AG10803 (cell line): ENCODE results near the gene CLCNKB.

Experiments
- DNase-seq: peaks from one replicate; pipeline ENCODE4 v3.0.0; 2010; ENCODE audit warnings: low read depth
- H3K4me3 ChIP-seq: 2 replicates; pipeline ENCODE4 v1.5.1; 2011; ENCODE audit warnings: mild to moderate bottlenecking, low read length, control low read depth
- TF ChIP-seq, protein P1 (sequence below): conservative IDR thresholded peaks from 2 replicates; pipeline ENCODE4 v1.5.1; 2011; ENCODE audit warnings: mild to moderate bottlenecking, low read length, control low read depth, inconsistent platforms

The CLCNKB gene

DNA sequence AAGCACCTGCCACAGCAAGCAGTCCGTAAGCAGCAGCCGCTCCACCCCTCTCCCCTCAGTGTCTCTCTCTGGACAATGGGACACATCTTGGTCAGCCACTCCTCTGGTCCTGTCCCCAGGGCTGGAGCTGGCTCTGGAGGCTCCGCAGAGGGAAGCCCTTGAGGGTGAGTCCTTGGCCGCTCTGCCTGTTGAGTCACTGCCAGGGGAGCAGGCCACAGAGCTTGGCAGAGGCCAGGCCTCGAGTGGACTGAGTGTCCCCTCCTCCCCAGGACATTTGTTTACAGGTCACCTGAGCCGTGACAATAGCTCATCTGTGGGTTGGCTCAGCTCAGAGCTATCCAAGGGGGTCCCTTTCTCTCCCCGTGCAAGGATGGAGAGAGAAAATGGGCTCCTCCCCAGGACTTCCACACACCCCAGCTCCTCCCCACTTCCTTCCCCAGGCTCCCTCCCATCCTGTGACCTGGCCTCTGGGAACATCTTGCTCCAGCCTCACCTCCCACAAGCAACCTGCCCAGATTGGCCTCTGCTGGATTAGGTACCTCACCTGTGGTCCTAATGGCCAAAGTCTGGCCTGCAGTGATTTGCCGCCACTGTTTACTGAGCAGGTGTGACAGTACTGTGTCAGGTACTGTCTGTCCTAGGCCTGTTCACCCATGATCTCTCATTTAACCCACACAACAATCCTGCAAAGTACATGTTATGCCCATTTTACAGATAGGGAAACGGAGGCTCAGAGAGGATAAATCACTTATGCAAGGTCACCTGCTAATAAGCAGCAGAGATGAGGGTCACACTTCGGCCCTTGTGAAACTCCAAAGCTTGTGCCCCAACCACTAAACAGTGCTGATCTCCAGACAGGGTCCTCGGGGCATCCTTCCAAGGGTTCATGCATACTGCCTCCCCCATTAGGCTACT, 25.0 kb downstream of the CLCNKB start:
- H3K4me3 ChIP-seq, result no peak overlapping the region
- TF ChIP-seq, protein P1, sequence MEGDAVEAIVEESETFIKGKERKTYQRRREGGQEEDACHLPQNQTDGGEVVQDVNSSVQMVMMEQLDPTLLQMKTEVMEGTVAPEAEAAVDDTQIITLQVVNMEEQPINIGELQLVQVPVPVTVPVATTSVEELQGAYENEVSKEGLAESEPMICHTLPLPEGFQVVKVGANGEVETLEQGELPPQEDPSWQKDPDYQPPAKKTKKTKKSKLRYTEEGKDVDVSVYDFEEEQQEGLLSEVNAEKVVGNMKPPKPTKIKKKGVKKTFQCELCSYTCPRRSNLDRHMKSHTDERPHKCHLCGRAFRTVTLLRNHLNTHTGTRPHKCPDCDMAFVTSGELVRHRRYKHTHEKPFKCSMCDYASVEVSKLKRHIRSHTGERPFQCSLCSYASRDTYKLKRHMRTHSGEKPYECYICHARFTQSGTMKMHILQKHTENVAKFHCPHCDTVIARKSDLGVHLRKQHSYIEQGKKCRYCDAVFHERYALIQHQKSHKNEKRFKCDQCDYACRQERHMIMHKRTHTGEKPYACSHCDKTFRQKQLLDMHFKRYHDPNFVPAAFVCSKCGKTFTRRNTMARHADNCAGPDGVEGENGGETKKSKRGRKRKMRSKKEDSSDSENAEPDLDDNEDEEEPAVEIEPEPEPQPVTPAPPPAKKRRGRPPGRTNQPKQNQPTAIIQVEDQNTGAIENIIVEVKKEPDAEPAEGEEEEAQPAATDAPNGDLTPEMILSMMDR, result no peak
- DNase-seq, result peak; percentile 34

DNA sequence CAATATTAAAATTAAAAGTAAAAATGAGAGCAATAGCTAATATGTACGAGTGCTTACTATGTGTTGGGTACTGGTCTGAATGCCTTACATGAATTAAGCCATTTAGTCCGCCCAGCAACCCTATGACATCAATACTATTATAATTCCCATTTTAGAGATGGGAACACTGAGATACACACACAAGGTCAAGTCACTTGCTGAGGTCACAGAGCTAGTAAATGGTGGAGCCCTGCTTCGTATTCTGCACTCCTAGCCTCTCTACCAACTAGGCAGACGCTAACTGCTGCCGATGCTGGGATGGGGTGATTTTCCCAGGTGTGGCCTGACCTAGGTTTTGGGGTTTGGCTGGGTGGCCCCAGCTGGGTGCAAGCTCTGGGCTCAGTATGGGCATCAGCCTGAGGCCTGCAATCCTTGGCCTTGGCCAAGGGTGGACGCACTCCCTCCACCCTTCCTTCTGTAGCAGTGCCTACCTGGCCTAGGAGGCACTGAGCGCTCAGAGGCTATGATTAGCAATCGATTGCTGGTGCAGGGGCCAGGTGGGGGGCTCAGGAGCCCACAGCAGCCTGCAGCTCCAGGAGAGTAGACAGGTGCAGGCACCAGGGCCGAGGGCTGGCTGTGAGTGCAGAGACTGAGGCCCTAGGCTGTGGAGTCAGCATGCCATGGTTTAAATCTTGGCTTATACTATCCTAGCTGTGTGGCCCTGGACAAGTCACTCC, 27.2 kb downstream of the CLCNKB start:
- H3K4me3 ChIP-seq, result no peak overlapping the region
- TF ChIP-seq, protein P1, result no peak
- no peak for DNase-seq

DNA sequence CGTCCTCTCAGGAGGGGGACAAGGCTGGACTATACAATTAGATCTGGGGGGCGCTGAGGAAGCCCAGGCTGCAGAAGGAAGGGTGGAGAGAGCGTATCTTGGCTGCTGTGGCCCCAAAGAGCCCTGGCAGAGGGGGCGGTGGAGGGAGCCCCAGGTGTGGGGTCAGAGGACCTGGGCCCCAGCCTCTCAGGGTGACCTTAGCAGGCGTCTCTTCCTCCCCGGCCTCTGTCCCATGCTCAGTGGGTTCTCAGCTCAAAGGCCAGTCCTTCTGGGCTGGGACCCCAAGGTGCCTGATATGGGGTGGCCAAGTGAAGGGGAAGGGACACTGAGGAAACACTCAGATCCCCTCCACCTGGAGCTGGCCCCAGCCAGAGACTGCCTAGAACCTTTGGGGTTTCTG, 28.0 kb downstream of the CLCNKB start:
- no peak overlapping the region for H3K4me3 ChIP-seq
- no peak for DNase-seq
- TF ChIP-seq, protein P1, result no peak

DNA sequence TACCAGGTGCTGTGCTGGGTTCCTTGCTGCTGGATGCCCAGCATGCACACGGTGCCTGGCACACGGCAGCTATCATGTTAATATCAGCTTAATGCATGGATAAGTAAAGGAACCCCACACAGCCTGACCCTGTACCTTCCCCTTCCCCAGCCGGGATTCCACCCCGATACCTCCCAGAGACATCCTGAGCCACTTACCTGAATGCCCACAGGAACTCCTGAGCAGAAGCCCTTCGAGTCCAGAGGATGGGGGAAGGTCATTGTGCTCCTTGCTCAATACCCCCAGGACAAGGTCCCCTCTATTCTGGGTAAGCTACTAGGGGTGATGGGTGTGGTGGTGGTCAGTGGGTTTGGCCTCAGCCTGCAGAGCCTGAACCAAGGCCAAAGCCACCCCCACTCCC, 28.5 kb downstream of the CLCNKB start:
- TF ChIP-seq, protein P1, result no peak
- no peak for DNase-seq
- H3K4me3 ChIP-seq, result no peak overlapping the region

DNA sequence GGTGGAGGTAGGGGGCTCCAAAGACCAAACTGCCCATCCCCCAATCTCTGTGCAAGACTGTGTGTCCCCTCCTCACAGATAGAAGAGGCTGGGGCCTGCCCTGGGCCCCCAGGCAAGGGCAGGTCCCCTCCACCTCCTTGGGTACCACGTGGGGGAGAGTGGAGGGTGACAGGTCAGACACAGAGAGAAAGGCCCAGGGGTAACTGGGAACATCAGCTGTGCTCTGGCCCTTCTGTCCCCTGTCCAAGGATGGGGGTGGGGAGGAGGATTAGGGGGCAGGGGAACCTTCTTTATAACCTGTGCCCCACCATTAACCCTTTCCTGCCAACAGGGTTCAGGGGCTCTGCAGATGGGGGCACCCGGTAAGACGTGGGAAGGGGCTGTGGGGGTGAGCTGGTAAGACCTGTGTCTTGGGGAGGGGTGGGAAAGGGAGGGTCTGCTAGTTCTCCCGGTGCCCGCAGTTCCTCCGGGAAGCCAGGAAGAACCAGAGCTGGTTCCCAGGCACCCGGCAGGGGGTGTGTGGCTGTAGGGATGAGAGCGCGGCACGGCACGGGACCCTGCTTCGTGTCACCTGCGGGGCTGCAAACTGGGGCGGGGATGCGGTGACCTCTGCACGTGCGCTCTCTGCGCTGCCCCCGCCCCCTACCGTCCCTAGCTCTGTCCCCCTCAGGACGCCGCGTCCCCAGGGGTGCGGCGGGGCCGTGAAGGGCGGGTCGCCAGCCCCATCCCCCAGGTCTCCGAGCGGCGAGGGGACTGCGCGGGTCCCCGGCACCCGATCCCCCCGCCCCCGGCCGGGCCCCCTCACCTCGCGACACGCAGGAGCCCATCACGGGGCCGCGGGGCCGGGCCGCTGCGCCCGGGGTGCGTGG, 29.3 kb downstream of the CLCNKB start:
- DNase-seq, result no peak
- peak overlapping the region; percentile 46 for H3K4me3 ChIP-seq
- TF ChIP-seq, protein P1, result peak; percentile 33

DNA sequence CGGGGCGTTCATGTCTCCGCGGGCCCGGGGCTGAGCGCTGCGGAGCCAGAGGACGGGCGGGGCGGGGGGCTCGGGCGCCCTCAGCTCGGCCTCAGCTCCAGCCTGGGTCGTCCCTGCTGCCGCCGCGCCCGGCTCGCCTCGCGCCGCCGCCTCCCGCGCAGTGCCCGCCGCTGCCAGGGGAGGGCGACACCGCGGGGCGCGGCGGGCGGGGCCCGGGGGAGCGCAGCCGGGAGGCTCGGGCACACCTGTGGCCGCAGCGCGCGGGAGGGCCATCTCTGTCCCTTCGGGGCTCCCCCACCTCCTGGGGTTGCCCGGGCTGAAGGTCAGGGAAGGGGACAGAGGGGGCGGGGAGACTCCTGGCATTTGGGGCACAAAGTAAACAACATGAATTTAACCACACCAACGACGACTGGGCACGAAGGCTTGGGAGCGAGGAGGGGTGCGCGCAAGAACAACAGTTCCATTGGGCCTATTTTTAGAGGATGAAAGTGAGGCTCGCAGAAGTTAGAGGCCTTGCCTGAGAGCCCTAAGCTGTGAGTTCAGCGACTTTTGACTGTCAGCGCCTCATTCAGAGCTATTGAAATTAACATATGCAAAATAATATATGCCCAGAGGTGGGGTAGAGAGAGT, 30.0 kb downstream of the CLCNKB start, which contains the start of gene FAM131C:
FAM131C (minus strand) TSS at position 162 of the 630 bp plus-strand sequence. CDS start 209 bp downstream, outside the sequence.
- no peak for DNase-seq
- peak within 1 kb of the TSS; percentile 47 for H3K4me3 ChIP-seq
- TF ChIP-seq, protein P1, result no peak; the same call in 1 of the 2 replicates
